Neural cell (in vitro differentiated cells): ENCODE results near the gene RILPL2.

Source experiments
- CTCF ChIP-seq: fragments of 450-650 bp; IDR thresholded peaks from 2 replicates; pipeline ENCODE4 v1.5.1; 2014; ENCODE audit warnings: antibody characterized with exemption, mild to moderate bottlenecking, moderate library complexity; ENCODE audit not compliant: poor library complexity, severe bottlenecking
- EP300 ChIP-seq: fragments of 450-650 bp; conservative IDR thresholded peaks from 2 replicates; pipeline ENCODE4 v1.6.1; 2014; ENCODE audit warnings: antibody characterized with exemption, mild to moderate bottlenecking, moderate library complexity; ENCODE audit not compliant: poor library complexity, severe bottlenecking
- TAF1 ChIP-seq: IDR thresholded peaks from 2 replicates; pipeline ENCODE4 v1.6.1; 2012; ENCODE audit warnings: low read depth

GRCh38 chr12:123369229-123369628 lies 67.3 kb downstream of the RILPL2 start:
- TF ChIP-seq CTCF: no peak
- no peak for TF ChIP-seq EP300
- TF ChIP-seq TAF1: no peak
